Renal cortical epithelial cell (primary cell): ENCODE measurements around the gene CNTN1. TPM values are rescaled to one million over a fixed set of nuclear protein-coding genes. Genes with fewer than 3 reads are reported as not detected.

Experiments
- DNase-seq: peaks from one replicate; pipeline ENCODE4 v3.0.0-alpha.2; 2011; ENCODE audit warnings: low read depth
- total RNA-seq: library from RNA; depleted of rRNA; stranded (reverse); fragments of >200 nt; gene quantifications from 2 replicates; pipeline ENCODE4 v1.2.3, GENCODE V29; 2014

The CNTN1 gene
- total RNA-seq, 1 donor from 2014 or later, result 2.0 TPM

GRCh38 chr12:40837891-40838429 is 145.7 kb downstream of the CNTN1 start:
- no peak for DNase-seq

GRCh38 chr12:40843495-40843894 is 151.3 kb downstream of the CNTN1 start:
- no peak for DNase-seq

GRCh38 chr12:40853221-40853620 is 161.0 kb downstream of the CNTN1 start:
- DNase-seq, result no peak

DNA sequence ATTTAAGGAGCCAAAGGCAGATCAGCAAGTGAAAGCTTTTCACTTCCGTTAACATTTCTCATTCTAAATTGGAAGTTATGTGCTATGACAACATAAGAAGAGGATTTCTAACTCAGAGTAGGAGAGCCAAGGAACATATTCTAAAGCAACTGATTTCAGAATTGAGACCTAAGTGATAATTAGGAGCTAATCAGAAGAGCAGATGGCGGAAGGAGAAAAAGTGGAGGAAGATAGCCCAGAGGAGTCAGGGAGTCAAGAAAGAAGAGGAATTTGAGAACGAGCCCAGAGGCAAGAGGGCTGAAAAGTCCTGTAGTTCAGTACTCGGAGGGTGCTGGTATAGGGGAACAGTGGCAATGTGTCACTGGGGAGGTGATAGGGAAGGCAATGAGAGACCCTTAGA is 162.4 kb downstream of the CNTN1 start:
- no peak for DNase-seq

GRCh38 chr12:40864891-40865290 is 172.7 kb downstream of the CNTN1 start:
- DNase-seq, result no peak

- DNase-seq, result no peak
These were observed 178.7 kb downstream of the CNTN1 start for GRCh38 chr12:40870981-40871380.

DNA sequence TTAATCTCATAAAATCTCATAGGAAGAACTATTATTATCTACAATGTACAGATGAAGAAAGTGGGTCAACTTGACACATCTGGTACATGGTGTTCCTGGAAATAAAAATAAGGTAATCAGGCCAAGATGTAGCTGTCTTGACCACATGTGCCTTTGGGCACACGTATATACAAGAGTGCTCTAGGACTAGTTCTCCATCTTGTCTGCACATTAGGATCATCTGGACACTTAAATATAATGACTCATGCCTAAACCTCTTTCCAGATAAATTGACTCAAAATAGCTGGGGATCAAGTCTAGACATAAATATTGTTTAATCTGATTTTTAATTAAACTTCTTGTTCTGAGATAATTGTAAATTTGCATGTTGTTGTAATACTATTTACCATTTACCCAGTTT is 182.6 kb downstream of the CNTN1 start:
- DNase-seq, result no peak

- no peak for DNase-seq
These were observed 197.1 kb downstream of the CNTN1 start for GRCh38 chr12:40889329-40889728.

GRCh38 chr12:40892528-40892927 is 200.3 kb downstream of the CNTN1 start:
- no peak for DNase-seq

DNA sequence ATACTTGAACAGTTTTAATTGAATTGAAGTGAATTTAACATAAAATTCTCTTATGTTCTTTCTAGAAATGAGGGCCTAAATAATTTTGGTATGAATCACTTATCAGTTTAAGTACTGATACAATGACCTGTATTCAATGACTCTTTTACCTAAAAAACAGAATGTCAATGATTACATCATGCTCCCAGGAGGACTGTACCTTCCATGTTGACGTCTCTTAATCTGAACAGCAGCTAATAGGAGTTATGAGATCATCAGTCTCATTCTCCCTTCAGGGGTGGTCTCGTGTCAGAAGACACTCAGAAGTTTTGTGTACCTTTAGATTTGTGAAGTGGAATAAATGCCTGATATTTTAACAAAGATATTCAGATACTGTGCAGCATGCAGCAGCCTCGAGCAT is 206.3 kb downstream of the CNTN1 start:
- DNase-seq, result no peak

DNA sequence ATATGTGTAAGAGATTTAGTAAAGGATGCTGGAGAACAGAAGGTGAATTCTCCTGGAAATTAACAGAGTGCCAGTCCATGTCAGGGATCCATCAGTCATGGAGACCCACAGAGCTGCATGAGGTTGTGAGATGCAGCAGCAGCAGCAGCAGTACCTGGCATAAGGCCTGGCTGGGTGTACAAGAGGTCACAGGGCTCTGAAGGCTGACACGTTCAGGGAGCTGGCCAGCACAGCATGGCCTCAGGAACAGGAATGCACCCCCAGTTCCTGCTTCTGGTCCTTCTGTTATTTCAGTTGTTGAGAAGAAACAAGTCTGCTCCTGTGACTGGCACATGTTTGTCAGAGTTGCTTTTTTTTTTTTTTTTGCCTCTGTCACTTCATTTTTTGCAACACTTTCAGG is 210.8 kb downstream of the CNTN1 start:
- no peak for DNase-seq

DNA sequence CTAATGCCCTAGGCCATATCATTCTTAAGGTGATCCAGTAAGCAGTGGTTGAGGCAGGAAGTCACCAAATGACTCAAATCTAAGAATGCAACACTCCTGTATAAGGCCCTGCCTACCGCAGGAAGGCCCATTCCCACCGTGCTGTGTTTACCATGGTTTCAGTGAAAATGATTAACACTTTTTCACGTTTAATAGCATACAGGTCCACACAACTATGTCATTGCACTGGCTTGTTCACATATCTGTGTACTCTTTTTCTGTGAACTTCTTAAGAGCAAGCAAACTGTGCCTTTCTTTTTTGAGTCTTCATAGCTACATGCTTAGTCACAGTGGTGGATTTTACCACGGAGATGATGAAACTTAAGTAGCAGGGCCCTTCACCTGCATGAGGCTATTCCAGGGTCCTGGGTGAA is 214.9 kb downstream of the CNTN1 start:
- peak; percentile 91 for DNase-seq

DNA sequence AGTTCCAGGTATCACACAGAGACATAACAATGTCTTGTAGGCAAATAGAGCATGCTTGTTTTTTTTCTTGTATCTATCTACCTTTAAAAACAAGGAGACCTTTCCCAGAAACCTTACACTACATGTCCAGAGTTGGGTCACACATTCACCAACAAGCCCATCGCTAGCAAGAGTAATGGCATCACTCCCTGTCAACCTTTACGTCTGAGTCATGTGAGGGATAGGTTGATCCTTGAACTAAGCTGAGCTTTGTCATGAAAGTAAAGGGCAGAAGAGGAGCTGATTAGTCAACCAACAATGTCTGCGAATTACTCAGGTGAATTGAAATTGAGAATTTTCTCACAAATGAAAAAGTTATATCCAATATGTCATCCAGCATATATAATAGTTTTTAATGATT is 219.4 kb downstream of the CNTN1 start:
- DNase-seq, result peak; percentile 20

DNA sequence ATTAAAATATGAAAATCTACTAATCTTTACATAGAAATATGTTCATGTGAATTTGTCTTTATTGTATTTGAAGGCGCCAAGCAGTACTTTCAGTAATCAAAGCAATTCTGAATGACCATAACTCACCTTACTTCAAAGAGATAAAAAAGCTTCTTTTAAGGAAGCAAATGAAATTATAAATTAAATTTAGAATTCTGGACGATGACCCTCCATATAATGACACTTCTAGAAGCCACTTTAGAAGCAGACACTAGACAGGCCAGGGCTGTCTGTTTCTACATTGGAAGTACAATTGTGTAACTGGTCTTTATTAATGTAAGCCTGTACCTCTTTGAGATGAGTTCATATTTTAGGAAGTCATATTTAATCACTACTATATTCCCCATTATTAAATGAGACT is 222.9 kb downstream of the CNTN1 start:
- no peak for DNase-seq

- DNase-seq, result no peak
These were observed 225.3 kb downstream of the CNTN1 start for GRCh38 chr12:40917561-40917960.

GRCh38 chr12:40921563-40922163 is 229.4 kb downstream of the CNTN1 start:
- peak; percentile 31 for DNase-seq

DNA sequence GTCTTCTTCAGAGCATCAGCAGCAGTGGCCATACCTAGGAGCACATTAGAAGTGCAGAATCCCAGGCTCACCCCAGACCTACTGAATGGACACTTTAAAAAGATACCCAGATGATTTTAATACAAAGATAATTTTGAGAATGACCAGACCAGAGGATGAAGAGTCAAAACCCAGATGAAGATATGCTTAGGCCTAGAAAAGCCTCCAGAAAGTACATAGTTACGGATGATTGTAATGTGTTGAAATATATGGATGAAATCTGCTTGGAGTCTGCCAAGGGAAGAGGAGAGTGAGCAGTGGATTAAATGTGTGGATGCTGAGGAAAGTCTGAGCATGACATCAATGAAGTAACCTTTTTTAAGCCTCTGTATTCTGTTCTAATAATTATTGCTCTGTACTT is 245.7 kb downstream of the CNTN1 start:
- DNase-seq, result no peak

- DNase-seq, result peak; percentile 34
These were observed 250.1 kb downstream of the CNTN1 start for GRCh38 chr12:40942326-40942725.

DNA sequence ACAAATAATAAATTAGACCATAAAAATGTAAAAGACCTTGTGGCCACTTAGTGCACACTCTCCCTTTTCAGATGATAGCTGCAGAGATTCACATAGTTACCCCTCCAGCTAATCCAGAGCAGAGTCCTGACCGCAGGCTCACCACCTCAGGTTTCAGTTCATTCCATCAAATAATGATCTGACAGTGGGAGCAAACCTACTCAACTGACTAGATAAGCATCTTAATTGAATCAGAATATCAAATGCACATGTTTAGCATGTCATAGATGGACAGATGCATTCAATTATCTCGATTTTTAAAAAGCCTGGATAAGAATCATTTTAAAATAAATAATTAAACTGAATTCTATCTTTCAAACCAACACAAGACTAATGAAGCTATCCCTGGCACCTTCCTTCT is 253.5 kb downstream of the CNTN1 start:
- no peak for DNase-seq

- DNase-seq, result peak; percentile 48
These were observed 254.5 kb downstream of the CNTN1 start for GRCh38 chr12:40946612-40947194.

GRCh38 chr12:40947797-40948196 is 255.6 kb downstream of the CNTN1 start:
- peak; percentile 86 for DNase-seq

GRCh38 chr12:40953076-40953475 is 260.8 kb downstream of the CNTN1 start:
- peak; percentile 47 for DNase-seq

GRCh38 chr12:40957417-40957816 is 265.2 kb downstream of the CNTN1 start:
- no peak for DNase-seq

DNA sequence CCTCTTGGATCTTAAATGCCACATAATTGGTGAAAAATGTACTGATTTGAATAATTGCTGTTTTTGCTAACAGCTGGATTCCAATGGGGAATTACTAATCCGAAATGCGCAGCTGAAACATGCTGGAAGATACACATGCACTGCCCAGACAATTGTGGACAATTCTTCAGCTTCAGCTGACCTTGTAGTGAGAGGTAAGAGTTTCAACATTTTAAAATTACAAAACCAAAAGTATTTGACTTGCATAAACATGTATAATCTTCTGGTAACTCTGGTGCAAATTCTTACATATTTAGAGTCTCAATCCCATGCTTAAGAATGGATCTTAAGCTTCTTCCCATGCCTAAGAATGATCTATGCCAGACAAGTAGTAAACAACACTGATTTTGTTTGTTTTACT is 266.8 kb downstream of the CNTN1 start:
- DNase-seq, result no peak
